ENCODE measurements around the gene ETF1.

ETF1 gene

GRCh38 chr5:138542956-138543729, at the start of gene ETF1:
Gene ETF1 (minus strand): TSS chr5:138543236. CDS start chr5:138542918, 318 bp downstream.
- DNase-seq: peak; percentile 95

GRCh38 chr5:138588013-138588788, 45.2 kb upstream of the ETF1 start:
- no peak for DNase-seq

GRCh38 chr5:138585157-138585556, 42.1 kb upstream of the ETF1 start:
- DNase-seq: no peak

- DNase-seq: no peak
Observed at GRCh38 chr5:138583984-138584637, 41.1 kb upstream of the ETF1 start.

- no peak for DNase-seq
Observed at GRCh38 chr5:138582959-138583358, 39.9 kb upstream of the ETF1 start.

- no peak for DNase-seq
Observed at GRCh38 chr5:138580777-138581176, 37.7 kb upstream of the ETF1 start.

- DNase-seq: no peak
Observed at GRCh38 chr5:138580001-138580400, 37.0 kb upstream of the ETF1 start.

GRCh38 chr5:138579517-138579863, 36.5 kb upstream of the ETF1 start:
- DNase-seq: no peak

GRCh38 chr5:138577452-138577851, 34.4 kb upstream of the ETF1 start:
- DNase-seq: no peak

- peak; percentile 100 for DNase-seq
Observed at GRCh38 chr5:138575194-138576015, 32.4 kb upstream of the ETF1 start, which contains the start of gene HSPA9. Gene HSPA9 (minus strand): TSS chr5:138575401. CDS start chr5:138575318, 83 bp downstream.

- no peak for DNase-seq
Observed at GRCh38 chr5:138574744-138575193, 31.7 kb upstream of the ETF1 start.

- DNase-seq: no peak
Observed at GRCh38 chr5:138573949-138574670, 31.1 kb upstream of the ETF1 start.

- DNase-seq: no peak
Observed at GRCh38 chr5:138573223-138573622, 30.2 kb upstream of the ETF1 start.

- DNase-seq: no peak
Observed at GRCh38 chr5:138570871-138571270, 27.8 kb upstream of the ETF1 start.

GRCh38 chr5:138569782-138570181, 26.7 kb upstream of the ETF1 start:
- peak; percentile 20 for DNase-seq

GRCh38 chr5:138568061-138568824, 25.2 kb upstream of the ETF1 start:
- DNase-seq: peak; percentile 66

- DNase-seq: no peak
Observed at GRCh38 chr5:138566792-138567191, 23.8 kb upstream of the ETF1 start.

- no peak for DNase-seq
Observed at GRCh38 chr5:138565100-138565821, 22.2 kb upstream of the ETF1 start.

- DNase-seq: no peak
Observed at GRCh38 chr5:138564242-138564641, 21.2 kb upstream of the ETF1 start.

GRCh38 chr5:138563340-138564118, 20.5 kb upstream of the ETF1 start:
- no peak for DNase-seq
